ENCODE results near the gene MYO9A. TPM values are rescaled to one million over a fixed set of nuclear protein-coding genes. Genes with fewer than 3 reads are reported as not detected.

Gene MYO9A
- total RNA-seq, 1 experiment from 2014 or later = 23.0 TPM

DNA sequence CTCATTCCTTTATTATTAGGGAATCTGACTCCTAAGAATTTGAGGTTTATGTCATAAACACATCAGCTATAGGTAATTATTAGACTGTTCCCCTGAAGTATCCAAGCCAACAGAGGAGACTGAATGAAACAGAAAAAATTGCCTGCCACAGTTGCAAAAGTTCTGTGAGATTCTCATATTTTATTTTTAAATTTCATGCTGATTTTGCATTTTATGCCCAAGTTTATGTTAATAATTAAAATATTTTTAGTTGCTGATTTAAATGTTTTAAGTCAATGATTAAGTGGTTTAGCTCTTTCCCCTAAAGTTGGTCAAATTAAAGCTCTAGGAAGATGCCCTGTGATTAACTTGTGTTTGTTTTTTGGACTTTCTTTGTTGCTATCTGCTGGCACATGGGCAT, 10.4 kb upstream of the MYO9A start:
- ChIA-PET POLR2A (no interaction called here), CTCF (no interaction called here), RAD21 (ENCODE audit: low non-redundant PET in 1 of 2, low total read pairs in 2 of 2, uncharacterized antibody in 2 of 2, unreplicated experiment in 2 of 2) (no interaction called here)
- no peaks in the 10 kb centered on the region for H3K27me3 ChIP-seq (ENCODE audit: insufficient read depth, low read length)
- no peak overlapping the region for H3K9ac ChIP-seq (ENCODE audit: low read length)
- no peak for DNase-seq (ENCODE audit: low read depth, low spot score)
- no peak for ATAC-seq
- intact Hi-C loops (cut with micrococcal nuclease) = no loop called here
- no peaks in the 10 kb centered on the region for H3K79me2 ChIP-seq (ENCODE audit: insufficient read depth, low read length)
- H3K4me3 ChIP-seq (replicated peaks in 1 of 2; ENCODE audit: low read depth in 1 of 2, low read length in 2 of 2) = no peak overlapping the region
- no peak overlapping the region for H3K27ac ChIP-seq (ENCODE audit: low read depth, low read length)
- no peaks in the 10 kb centered on the region for H3K36me3 ChIP-seq (ENCODE audit: control insufficient read depth in 1 of 2, insufficient read depth in 2 of 2, low read length in 2 of 2)
- H3K9me3 ChIP-seq (ENCODE audit: control insufficient read depth in 1 of 2, insufficient read depth in 1 of 2, low read depth in 1 of 2, low read length in 2 of 2) = no peaks in the 10 kb centered on the region
- H3K4me2 ChIP-seq (ENCODE audit: low read length) = no peak overlapping the region
- TF ChIP-seq CBX3 (IDR thresholded peaks at IDR 0.05; ENCODE audit: low read depth) (no peak), POLR2AphosphoS5 (IDR thresholded peaks at IDR 0.05; ENCODE audit: low read depth, low read length) (no peak), FOSL1 (IDR thresholded peaks at IDR 0.05; ENCODE audit: low read depth) (no peak), YY1 (IDR thresholded peaks at IDR 0.05; ENCODE audit: extremely low read depth, insufficient replicate concordance, low read depth, low read length) (no peak), ZNF274 (IDR thresholded peaks at IDR 0.05; ENCODE audit: low read depth, low read length) (no peak), POLR2A (IDR thresholded peaks at IDR 0.05; ENCODE audit: borderline replicate concordance, extremely low read depth, insufficient read depth, insufficient read length) (no peak), SIN3A (IDR thresholded peaks at IDR 0.05; ENCODE audit: low read depth) (no peak), SP1 (IDR thresholded peaks at IDR 0.05; ENCODE audit: low read depth) (no peak), EZH2 (IDR thresholded peaks at IDR 0.05) (no peak), ELF1 (IDR thresholded peaks at IDR 0.05; ENCODE audit: borderline replicate concordance, low read depth) (no peak), EGR1 (IDR thresholded peaks at IDR 0.05; ENCODE audit: low read depth) (no peak), RAD21 (IDR thresholded peaks at IDR 0.05; ENCODE audit: low read depth) (no peak), CEBPB (IDR thresholded peaks at IDR 0.05; ENCODE audit: low read depth) (no peak), JUND (IDR thresholded peaks at IDR 0.05) (no peak)
- TF ChIP-seq, protein P1, sequence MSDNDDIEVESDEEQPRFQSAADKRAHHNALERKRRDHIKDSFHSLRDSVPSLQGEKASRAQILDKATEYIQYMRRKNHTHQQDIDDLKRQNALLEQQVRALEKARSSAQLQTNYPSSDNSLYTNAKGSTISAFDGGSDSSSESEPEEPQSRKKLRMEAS (IDR thresholded peaks at IDR 0.05) = no peak
- TF ChIP-seq, protein P2, sequence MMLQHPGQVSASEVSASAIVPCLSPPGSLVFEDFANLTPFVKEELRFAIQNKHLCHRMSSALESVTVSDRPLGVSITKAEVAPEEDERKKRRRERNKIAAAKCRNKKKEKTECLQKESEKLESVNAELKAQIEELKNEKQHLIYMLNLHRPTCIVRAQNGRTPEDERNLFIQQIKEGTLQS (IDR thresholded peaks at IDR 0.05) = no peak
- TF ChIP-seq, protein P3, sequence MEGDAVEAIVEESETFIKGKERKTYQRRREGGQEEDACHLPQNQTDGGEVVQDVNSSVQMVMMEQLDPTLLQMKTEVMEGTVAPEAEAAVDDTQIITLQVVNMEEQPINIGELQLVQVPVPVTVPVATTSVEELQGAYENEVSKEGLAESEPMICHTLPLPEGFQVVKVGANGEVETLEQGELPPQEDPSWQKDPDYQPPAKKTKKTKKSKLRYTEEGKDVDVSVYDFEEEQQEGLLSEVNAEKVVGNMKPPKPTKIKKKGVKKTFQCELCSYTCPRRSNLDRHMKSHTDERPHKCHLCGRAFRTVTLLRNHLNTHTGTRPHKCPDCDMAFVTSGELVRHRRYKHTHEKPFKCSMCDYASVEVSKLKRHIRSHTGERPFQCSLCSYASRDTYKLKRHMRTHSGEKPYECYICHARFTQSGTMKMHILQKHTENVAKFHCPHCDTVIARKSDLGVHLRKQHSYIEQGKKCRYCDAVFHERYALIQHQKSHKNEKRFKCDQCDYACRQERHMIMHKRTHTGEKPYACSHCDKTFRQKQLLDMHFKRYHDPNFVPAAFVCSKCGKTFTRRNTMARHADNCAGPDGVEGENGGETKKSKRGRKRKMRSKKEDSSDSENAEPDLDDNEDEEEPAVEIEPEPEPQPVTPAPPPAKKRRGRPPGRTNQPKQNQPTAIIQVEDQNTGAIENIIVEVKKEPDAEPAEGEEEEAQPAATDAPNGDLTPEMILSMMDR (IDR thresholded peaks at IDR 0.05 in 2 of 3, conservative IDR thresholded peaks at IDR 0.05 in 1 of 3; ENCODE audit: borderline replicate concordance in 1 of 3, insufficient read depth in 1 of 3, low read depth in 2 of 3, low read length in 2 of 3) = no peak
- H3K4me1 ChIP-seq (ENCODE audit: control insufficient read depth in 1 of 2, insufficient read depth in 2 of 2, low read length in 2 of 2) = no peaks in the 10 kb centered on the region
- H2AFZ ChIP-seq (ENCODE audit: low read depth, low read length, poor library complexity, severe bottlenecking) = no peak overlapping the region
- no TSS peak for BruUV-seq (replicated peaks)
- H3K9me2 ChIP-seq (ENCODE audit: insufficient read depth) = no peaks in the 10 kb centered on the region
- no peaks in the 10 kb centered on the region for H4K20me1 ChIP-seq (ENCODE audit: insufficient read depth)
